ENCODE results near the gene OXER1. TPM values are rescaled to one million over a fixed set of nuclear protein-coding genes. Genes with fewer than 3 reads are reported as not detected.

The OXER1 gene
- total and polyA plus RNA-seq, 9 of the 15 experiments (the other 6 are each of a cell fraction or from before 2014, with no cell fraction given), result not detected

- TF ChIP-seq MCM5 (IDR thresholded peaks at IDR 0.05; ENCODE audit: low read depth) (no peak), MTA2 (IDR thresholded peaks at IDR 0.05; ENCODE audit: low read depth) (no peak), PCBP1 (IDR thresholded peaks at IDR 0.05; ENCODE audit: low read depth, low read length, poor library complexity, severe bottlenecking) (no peak), ZNF263 (CRISPR knock-in tag; IDR thresholded peaks at IDR 0.05; ENCODE audit: borderline replicate concordance) (no peak), ZNF507 (tag; conservative IDR thresholded peaks at IDR 0.05) (no peak), RBM22 (IDR thresholded peaks at IDR 0.05; ENCODE audit: low read depth, low read length, poor library complexity, severe bottlenecking) (no peak), MCM3 (IDR thresholded peaks at IDR 0.05) (no peak), SMARCE1 (IDR thresholded peaks at IDR 0.05) (no peak), CTCFL (IDR thresholded peaks at IDR 0.05; ENCODE audit: borderline replicate concordance, insufficient read depth, low read depth, low read length, poor library complexity, severe bottlenecking) (no peak), POLR2H (tag; IDR thresholded peaks at IDR 0.05; ENCODE audit: low read depth) (no peak), FOXJ2 (tag; IDR thresholded peaks at IDR 0.05) (no peak), THAP12 (CRISPR knock-in tag; IDR thresholded peaks at IDR 0.05) (no peak), MAFF (IDR thresholded peaks at IDR 0.05; ENCODE audit: low read length) (no peak), ARNT (IDR thresholded peaks at IDR 0.05) (no peak), BACH1 (tag; IDR thresholded peaks at IDR 0.05) (no peak)
- TF ChIP-seq, protein P1, sequence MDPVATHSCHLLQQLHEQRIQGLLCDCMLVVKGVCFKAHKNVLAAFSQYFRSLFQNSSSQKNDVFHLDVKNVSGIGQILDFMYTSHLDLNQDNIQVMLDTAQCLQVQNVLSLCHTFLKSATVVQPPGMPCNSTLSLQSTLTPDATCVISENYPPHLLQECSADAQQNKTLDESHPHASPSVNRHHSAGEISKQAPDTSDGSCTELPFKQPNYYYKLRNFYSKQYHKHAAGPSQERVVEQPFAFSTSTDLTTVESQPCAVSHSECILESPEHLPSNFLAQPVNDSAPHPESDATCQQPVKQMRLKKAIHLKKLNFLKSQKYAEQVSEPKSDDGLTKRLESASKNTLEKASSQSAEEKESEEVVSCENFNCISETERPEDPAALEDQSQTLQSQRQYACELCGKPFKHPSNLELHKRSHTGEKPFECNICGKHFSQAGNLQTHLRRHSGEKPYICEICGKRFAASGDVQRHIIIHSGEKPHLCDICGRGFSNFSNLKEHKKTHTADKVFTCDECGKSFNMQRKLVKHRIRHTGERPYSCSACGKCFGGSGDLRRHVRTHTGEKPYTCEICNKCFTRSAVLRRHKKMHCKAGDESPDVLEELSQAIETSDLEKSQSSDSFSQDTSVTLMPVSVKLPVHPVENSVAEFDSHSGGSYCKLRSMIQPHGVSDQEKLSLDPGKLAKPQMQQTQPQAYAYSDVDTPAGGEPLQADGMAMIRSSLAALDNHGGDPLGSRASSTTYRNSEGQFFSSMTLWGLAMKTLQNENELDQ (CRISPR knock-in tag; IDR thresholded peaks at IDR 0.05; ENCODE audit: borderline replicate concordance), result no peak
- TF ChIP-seq, protein P2, sequence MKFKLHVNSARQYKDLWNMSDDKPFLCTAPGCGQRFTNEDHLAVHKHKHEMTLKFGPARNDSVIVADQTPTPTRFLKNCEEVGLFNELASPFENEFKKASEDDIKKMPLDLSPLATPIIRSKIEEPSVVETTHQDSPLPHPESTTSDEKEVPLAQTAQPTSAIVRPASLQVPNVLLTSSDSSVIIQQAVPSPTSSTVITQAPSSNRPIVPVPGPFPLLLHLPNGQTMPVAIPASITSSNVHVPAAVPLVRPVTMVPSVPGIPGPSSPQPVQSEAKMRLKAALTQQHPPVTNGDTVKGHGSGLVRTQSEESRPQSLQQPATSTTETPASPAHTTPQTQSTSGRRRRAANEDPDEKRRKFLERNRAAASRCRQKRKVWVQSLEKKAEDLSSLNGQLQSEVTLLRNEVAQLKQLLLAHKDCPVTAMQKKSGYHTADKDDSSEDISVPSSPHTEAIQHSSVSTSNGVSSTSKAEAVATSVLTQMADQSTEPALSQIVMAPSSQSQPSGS (CRISPR knock-in tag; IDR thresholded peaks at IDR 0.05), result no peak
Measured at GRCh38 chr2:42770288-42771131, 6.6 kb upstream of the OXER1 start (continued).
